ENCODE results near the gene NUDT13. TPM values are rescaled to one million over a fixed set of nuclear protein-coding genes. Genes with fewer than 3 reads are reported as not detected.

NUDT13 gene
- polyA plus RNA-seq, 1 donor from 2014 or later, result 1.8 TPM

- TF ChIP-seq, protein P1, sequence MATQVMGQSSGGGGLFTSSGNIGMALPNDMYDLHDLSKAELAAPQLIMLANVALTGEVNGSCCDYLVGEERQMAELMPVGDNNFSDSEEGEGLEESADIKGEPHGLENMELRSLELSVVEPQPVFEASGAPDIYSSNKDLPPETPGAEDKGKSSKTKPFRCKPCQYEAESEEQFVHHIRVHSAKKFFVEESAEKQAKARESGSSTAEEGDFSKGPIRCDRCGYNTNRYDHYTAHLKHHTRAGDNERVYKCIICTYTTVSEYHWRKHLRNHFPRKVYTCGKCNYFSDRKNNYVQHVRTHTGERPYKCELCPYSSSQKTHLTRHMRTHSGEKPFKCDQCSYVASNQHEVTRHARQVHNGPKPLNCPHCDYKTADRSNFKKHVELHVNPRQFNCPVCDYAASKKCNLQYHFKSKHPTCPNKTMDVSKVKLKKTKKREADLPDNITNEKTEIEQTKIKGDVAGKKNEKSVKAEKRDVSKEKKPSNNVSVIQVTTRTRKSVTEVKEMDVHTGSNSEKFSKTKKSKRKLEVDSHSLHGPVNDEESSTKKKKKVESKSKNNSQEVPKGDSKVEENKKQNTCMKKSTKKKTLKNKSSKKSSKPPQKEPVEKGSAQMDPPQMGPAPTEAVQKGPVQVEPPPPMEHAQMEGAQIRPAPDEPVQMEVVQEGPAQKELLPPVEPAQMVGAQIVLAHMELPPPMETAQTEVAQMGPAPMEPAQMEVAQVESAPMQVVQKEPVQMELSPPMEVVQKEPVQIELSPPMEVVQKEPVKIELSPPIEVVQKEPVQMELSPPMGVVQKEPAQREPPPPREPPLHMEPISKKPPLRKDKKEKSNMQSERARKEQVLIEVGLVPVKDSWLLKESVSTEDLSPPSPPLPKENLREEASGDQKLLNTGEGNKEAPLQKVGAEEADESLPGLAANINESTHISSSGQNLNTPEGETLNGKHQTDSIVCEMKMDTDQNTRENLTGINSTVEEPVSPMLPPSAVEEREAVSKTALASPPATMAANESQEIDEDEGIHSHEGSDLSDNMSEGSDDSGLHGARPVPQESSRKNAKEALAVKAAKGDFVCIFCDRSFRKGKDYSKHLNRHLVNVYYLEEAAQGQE (IDR thresholded peaks at IDR 0.05; ENCODE audit: borderline replicate concordance), result no peak
These were observed 30.3 kb upstream of the NUDT13 start (continued) for GRCh38 chr10:73079779-73080541.

DNA sequence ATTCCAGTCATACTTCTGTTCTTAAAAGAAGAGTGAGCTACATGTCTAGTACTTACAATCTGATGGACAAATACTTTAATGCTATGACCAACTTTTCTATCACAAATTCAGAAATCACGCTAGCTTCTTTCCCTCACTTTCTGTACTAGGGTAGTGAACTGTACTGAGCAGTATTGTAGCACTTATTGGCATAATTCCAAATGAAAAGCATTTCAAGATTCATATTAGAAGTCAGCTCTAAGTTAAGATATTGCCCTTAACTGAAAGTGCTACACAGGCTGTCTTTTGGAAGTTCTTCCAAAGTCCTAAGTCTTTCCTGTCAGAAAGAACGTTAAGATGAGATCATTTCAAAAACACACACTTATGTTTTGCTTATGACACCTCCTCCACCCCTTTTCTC is 27.0 kb upstream of the NUDT13 start:
- H3K27ac ChIP-seq (ENCODE audit: low read length), result no peak overlapping the region
- H3K9me3 ChIP-seq (ENCODE audit: low read length), result no peaks in the 10 kb centered on the region
- H3K79me2 ChIP-seq (replicated peaks; ENCODE audit: insufficient read depth, low read length), result peaks cover 7% of the 10 kb centered on the region
- no peaks in the 10 kb centered on the region for H3K9me2 ChIP-seq (ENCODE audit: insufficient read depth, low read length)
- H3K36me3 ChIP-seq (ENCODE audit: insufficient read depth, low read length), result no peaks in the 10 kb centered on the region
- no peaks in the 10 kb centered on the region for H3F3A ChIP-seq (ENCODE audit: insufficient read depth, low read length, poor library complexity, severe bottlenecking)
- H3K4me2 ChIP-seq (ENCODE audit: low read length), result no peak overlapping the region
- H4K20me1 ChIP-seq (ENCODE audit: insufficient read depth), result no peaks in the 10 kb centered on the region
- no peak overlapping the region for H3K4me3 ChIP-seq (ENCODE audit: low read length)
- TF ChIP-seq TAF1 (IDR thresholded peaks at IDR 0.05; ENCODE audit: low read depth) (no peak), EP300 (conservative IDR thresholded peaks at IDR 0.05; ENCODE audit: poor library complexity, severe bottlenecking) (no peak), POLR2AphosphoS5 (IDR thresholded peaks at IDR 0.05) (no peak), EZH2 (IDR thresholded peaks at IDR 0.05; ENCODE audit: borderline replicate concordance, insufficient read depth, low read length, poor library complexity, severe bottlenecking) (no peak), MXI1 (conservative IDR thresholded peaks at IDR 0.05; ENCODE audit: poor library complexity, severe bottlenecking) (no peak)
- TF ChIP-seq, protein P2, sequence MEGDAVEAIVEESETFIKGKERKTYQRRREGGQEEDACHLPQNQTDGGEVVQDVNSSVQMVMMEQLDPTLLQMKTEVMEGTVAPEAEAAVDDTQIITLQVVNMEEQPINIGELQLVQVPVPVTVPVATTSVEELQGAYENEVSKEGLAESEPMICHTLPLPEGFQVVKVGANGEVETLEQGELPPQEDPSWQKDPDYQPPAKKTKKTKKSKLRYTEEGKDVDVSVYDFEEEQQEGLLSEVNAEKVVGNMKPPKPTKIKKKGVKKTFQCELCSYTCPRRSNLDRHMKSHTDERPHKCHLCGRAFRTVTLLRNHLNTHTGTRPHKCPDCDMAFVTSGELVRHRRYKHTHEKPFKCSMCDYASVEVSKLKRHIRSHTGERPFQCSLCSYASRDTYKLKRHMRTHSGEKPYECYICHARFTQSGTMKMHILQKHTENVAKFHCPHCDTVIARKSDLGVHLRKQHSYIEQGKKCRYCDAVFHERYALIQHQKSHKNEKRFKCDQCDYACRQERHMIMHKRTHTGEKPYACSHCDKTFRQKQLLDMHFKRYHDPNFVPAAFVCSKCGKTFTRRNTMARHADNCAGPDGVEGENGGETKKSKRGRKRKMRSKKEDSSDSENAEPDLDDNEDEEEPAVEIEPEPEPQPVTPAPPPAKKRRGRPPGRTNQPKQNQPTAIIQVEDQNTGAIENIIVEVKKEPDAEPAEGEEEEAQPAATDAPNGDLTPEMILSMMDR (IDR thresholded peaks at IDR 0.05; ENCODE audit: poor library complexity, severe bottlenecking), result no peak
- TF ChIP-seq, protein P1 (IDR thresholded peaks at IDR 0.05; ENCODE audit: borderline replicate concordance), result no peak
- H2AFZ ChIP-seq (ENCODE audit: low read depth, low read length), result no peak overlapping the region
- H3K9ac ChIP-seq (ENCODE audit: low read length), result no peak overlapping the region
- H3K27me3 ChIP-seq (ENCODE audit: insufficient read depth, low read depth, low read length), result no peaks in the 10 kb centered on the region

All from neural cell (in vitro differentiated cells).